Measurements from ENCODE around the gene ATG9B. TPM values are rescaled to one million over a fixed set of nuclear protein-coding genes. Genes with fewer than 3 reads are reported as not detected.

Gene ATG9B
- total RNA-seq, 1 donor from 2014 or later: 0.11 TPM

DNA sequence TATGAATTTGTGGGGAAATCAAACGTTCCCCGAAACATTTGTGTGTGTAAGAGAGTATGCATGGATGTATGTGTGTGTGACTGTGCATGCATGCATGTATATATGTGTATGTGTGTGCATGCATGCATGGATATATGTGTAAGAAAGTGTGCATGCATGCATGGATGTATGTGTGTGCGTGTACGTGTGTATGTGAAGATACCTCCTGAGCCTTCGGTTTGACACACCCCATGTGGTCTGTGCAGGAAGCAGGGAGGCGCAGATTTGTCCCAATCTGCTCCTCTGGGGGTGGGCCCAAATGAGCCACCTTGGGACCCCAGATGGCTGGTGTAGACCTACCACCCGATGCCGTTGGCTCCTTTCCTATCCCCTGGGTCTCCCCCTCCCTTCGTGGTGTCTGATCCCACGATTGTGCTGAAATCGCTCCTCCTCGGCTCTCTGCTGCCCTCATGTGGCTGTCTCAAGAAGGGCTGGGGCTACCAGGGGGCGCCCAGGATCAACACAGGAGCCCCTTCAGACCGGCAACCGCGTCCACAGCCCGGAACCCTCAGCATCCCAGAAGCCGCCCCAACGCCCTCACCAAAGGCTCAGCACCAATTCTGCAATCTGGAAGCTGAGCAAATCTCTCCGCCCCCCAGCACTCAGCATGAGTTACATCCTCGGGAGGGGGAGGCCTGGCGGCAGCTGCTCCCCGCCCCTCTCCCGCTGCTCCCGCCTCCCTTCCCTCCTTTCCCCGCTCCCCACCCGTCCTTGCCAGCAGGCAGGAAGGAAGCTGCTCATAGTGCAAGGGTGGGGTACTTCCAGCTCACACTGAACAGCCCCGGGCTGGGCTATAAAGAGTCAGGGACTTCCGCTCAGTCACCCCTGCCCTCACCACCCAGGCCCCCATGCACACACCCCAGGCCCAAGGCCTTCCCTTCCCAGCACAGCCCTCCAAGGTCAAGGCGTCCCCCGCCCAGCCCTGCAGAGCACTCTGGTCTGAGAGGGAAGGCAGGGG lies 35.8 kb downstream of the ATG9B start:
- Mint-ChIP-seq H3K27me3 (ENCODE audit: unreplicated experiment) (peaks cover 5% of the 10 kb centered on the region), H3K4me1 (ENCODE audit: unreplicated experiment) (peaks cover 12% of the 10 kb centered on the region), H3K9me3 (ENCODE audit: unreplicated experiment) (peaks cover 8% of the 10 kb centered on the region), H3K36me3 (ENCODE audit: unreplicated experiment) (no peaks in the 10 kb centered on the region), H3K27ac (ENCODE audit: unreplicated experiment) (no peak overlapping the region), H3K4me3 (ENCODE audit: unreplicated experiment) (peak overlapping the region; percentile 22)
- DNase-seq (ENCODE audit: extremely low spot score, unreplicated experiment): no peak
- TF ChIP-seq, protein P1, sequence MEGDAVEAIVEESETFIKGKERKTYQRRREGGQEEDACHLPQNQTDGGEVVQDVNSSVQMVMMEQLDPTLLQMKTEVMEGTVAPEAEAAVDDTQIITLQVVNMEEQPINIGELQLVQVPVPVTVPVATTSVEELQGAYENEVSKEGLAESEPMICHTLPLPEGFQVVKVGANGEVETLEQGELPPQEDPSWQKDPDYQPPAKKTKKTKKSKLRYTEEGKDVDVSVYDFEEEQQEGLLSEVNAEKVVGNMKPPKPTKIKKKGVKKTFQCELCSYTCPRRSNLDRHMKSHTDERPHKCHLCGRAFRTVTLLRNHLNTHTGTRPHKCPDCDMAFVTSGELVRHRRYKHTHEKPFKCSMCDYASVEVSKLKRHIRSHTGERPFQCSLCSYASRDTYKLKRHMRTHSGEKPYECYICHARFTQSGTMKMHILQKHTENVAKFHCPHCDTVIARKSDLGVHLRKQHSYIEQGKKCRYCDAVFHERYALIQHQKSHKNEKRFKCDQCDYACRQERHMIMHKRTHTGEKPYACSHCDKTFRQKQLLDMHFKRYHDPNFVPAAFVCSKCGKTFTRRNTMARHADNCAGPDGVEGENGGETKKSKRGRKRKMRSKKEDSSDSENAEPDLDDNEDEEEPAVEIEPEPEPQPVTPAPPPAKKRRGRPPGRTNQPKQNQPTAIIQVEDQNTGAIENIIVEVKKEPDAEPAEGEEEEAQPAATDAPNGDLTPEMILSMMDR (IDR thresholded peaks at IDR 0.05): peak; percentile 90

DNA sequence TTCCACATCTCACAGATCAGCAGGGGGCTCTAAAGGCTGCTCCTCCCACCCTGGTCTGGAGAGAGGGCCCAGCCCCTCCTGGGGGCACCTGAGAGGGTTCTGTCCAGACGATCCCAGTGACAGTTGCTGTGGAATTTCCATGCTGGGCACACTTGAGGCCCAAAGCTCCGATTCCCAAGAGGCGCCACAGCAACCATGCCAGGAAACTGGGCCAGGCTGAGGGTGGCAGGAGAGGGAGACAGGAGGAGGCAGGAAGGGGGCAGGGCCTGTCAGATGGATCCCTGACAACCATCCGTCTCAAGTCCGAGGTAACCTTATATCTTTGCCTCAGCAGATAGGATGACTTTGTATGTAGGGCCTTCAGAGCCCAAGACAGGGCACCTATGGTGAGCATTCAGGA lies 37.7 kb downstream of the ATG9B start:
- DNase-seq (ENCODE audit: extremely low spot score, unreplicated experiment): no peak
- H3K9me3 Mint-ChIP-seq (ENCODE audit: unreplicated experiment): peaks cover 8% of the 10 kb centered on the region
- no peaks in the 10 kb centered on the region for H3K36me3 Mint-ChIP-seq (ENCODE audit: unreplicated experiment)
- H3K4me1 Mint-ChIP-seq (ENCODE audit: unreplicated experiment): peaks cover 12% of the 10 kb centered on the region
- H3K4me3 Mint-ChIP-seq (ENCODE audit: unreplicated experiment): no peak overlapping the region
- peaks cover 16% of the 10 kb centered on the region for H3K27me3 Mint-ChIP-seq (ENCODE audit: unreplicated experiment)
- no peak overlapping the region for H3K27ac Mint-ChIP-seq (ENCODE audit: unreplicated experiment)
- TF ChIP-seq, protein P1 (IDR thresholded peaks at IDR 0.05): no peak

GRCh38 chr7:150986099-150986512 lies 38.2 kb downstream of the ATG9B start:
- H3K4me3 Mint-ChIP-seq (ENCODE audit: unreplicated experiment): no peak overlapping the region
- no peak overlapping the region for H3K27ac Mint-ChIP-seq (ENCODE audit: unreplicated experiment)
- peaks cover 6% of the 10 kb centered on the region for H3K9me3 Mint-ChIP-seq (ENCODE audit: unreplicated experiment)
- no peaks in the 10 kb centered on the region for H3K36me3 Mint-ChIP-seq (ENCODE audit: unreplicated experiment)
- no peak for DNase-seq (ENCODE audit: extremely low spot score, unreplicated experiment)
- TF ChIP-seq, protein P1 (IDR thresholded peaks at IDR 0.05): peak; percentile 79
- peaks cover 12% of the 10 kb centered on the region for H3K4me1 Mint-ChIP-seq (ENCODE audit: unreplicated experiment)
- peaks cover 21% of the 10 kb centered on the region for H3K27me3 Mint-ChIP-seq (ENCODE audit: unreplicated experiment)

- Mint-ChIP-seq H3K36me3 (ENCODE audit: unreplicated experiment) (no peaks in the 10 kb centered on the region), H3K4me1 (ENCODE audit: unreplicated experiment) (peaks cover 12% of the 10 kb centered on the region), H3K4me3 (ENCODE audit: unreplicated experiment) (no peak overlapping the region), H3K9me3 (ENCODE audit: unreplicated experiment) (no peaks in the 10 kb centered on the region), H3K27ac (ENCODE audit: unreplicated experiment) (no peak overlapping the region), H3K27me3 (ENCODE audit: unreplicated experiment) (peaks cover 33% of the 10 kb centered on the region)
- TF ChIP-seq, protein P1 (IDR thresholded peaks at IDR 0.05): no peak
- DNase-seq (ENCODE audit: extremely low spot score, unreplicated experiment): no peak
Measured at GRCh38 chr7:150983893-150984368, 40.4 kb downstream of the ATG9B start.

GRCh38 chr7:150982351-150982750 lies 41.9 kb downstream of the ATG9B start:
- Mint-ChIP-seq H3K27me3 (ENCODE audit: unreplicated experiment) (peaks cover 34% of the 10 kb centered on the region), H3K9me3 (ENCODE audit: unreplicated experiment) (no peaks in the 10 kb centered on the region), H3K4me1 (ENCODE audit: unreplicated experiment) (peaks cover 6% of the 10 kb centered on the region), H3K36me3 (ENCODE audit: unreplicated experiment) (no peaks in the 10 kb centered on the region), H3K4me3 (ENCODE audit: unreplicated experiment) (no peak overlapping the region), H3K27ac (ENCODE audit: unreplicated experiment) (no peak overlapping the region)
- TF ChIP-seq, protein P1 (IDR thresholded peaks at IDR 0.05): no peak
- DNase-seq (ENCODE audit: extremely low spot score, unreplicated experiment): no peak

Measured in osteocyte (in vitro differentiated cells).